Esophagus squamous epithelium (tissue), 4 donors: Measurements from ENCODE around the gene C1orf232.

ENCODE experiments used
- CTCF ChIP-seq, 6 experiments: fragments of 450-650 bp in 4 of 6; fragments of 200-600 bp in 2 of 6; sonication (generic) in 2 of 6; IDR thresholded peaks; one replicate each; pipeline ENCODE4 v1.5.1; 2016 to 2019; ENCODE audit warnings: antibody characterized with exemption in 6 of 6, mild to moderate bottlenecking in 4 of 6, moderate library complexity in 4 of 6
- POLR2A ChIP-seq, 4 donors: fragments of 450-650 bp; IDR thresholded peaks; one replicate each; pipeline ENCODE4 v1.6.1; 2017; ENCODE audit warnings: antibody characterized with exemption in 4 of 4, mild to moderate bottlenecking in 4 of 4, moderate library complexity in 3 of 4

- no peak for TF ChIP-seq CTCF (IDR thresholded peaks at IDR 0.05)
- no peak for TF ChIP-seq POLR2A (IDR thresholded peaks at IDR 0.05)
These were observed 48.7 kb downstream of the C1orf232 start for GRCh38 chr1:26119892-26120608.
